HG02840 (cell line): ENCODE results near the gene CNR2.
A peak's percentile ranks its signal among the peaks of the same experiment; 100 is the strongest.
"Not testable (repeated sequence)": the region's sequence is repeated elsewhere in the genome, so short reads cannot be mapped to it uniquely, and the experiment has no call there.

Experiments used
- ATAC-seq: cut with Tn5 transposase; IDR thresholded peaks from one replicate; pipeline ENCODE4 v1.9.1; 2021; ENCODE audit warnings: mild to moderate bottlenecking, moderate library complexity, moderate number of reproducible peaks; ENCODE audit not compliant: unreplicated experiment, low FRiP score

CNR2 gene

GRCh38 chr1:23895082-23895481 is 18.1 kb downstream of the CNR2 start:
- no peak for ATAC-seq

- ATAC-seq: peak; percentile 59
Measured at GRCh38 chr1:23889074-23889473, 24.1 kb downstream of the CNR2 start.

GRCh38 chr1:23885222-23885621 is 27.9 kb downstream of the CNR2 start:
- no peak for ATAC-seq

- no peak for ATAC-seq
Measured at GRCh38 chr1:23882746-23883145, 30.4 kb downstream of the CNR2 start.

- ATAC-seq: no peak
Measured at GRCh38 chr1:23879809-23880208, 33.4 kb downstream of the CNR2 start.

GRCh38 chr1:23878668-23879067 is 34.5 kb downstream of the CNR2 start:
- no peak for ATAC-seq

GRCh38 chr1:23875382-23875781 is 37.8 kb downstream of the CNR2 start:
- ATAC-seq: no peak

- no peak for ATAC-seq
Measured at GRCh38 chr1:23872421-23872820, 40.7 kb downstream of the CNR2 start.

- no peak for ATAC-seq
Measured at GRCh38 chr1:23869051-23869450, 44.1 kb downstream of the CNR2 start.

GRCh38 chr1:23868557-23869016 is 44.6 kb downstream of the CNR2 start:
- no peak for ATAC-seq

- ATAC-seq: peak; percentile 86
Measured at GRCh38 chr1:23867895-23868556, 45.1 kb downstream of the CNR2 start, which contains the start of gene FUCA1. FUCA1 (minus strand) TSS chr1:23868290; CDS start chr1:23868286, 4 bp downstream.

- ATAC-seq: no peak
Measured at GRCh38 chr1:23867542-23867894, 45.6 kb downstream of the CNR2 start.

GRCh38 chr1:23865543-23865930 is 47.6 kb downstream of the CNR2 start:
- no peak for ATAC-seq

- ATAC-seq: no peak
Measured at GRCh38 chr1:23864801-23865542, 48.2 kb downstream of the CNR2 start.

- ATAC-seq: no peak
Measured at GRCh38 chr1:23862640-23863039, 50.5 kb downstream of the CNR2 start.

GRCh38 chr1:23854568-23854967 is 58.6 kb downstream of the CNR2 start:
- ATAC-seq: no peak

- ATAC-seq: not testable (repeated sequence)
Measured at GRCh38 chr1:23853124-23853523, 60.0 kb downstream of the CNR2 start.

- not testable (repeated sequence) for ATAC-seq
Measured at GRCh38 chr1:23851406-23851805, 61.8 kb downstream of the CNR2 start.

- ATAC-seq: no peak
Measured at GRCh38 chr1:23848673-23849616, 64.2 kb downstream of the CNR2 start.

GRCh38 chr1:23847482-23848095 is 65.6 kb downstream of the CNR2 start:
- ATAC-seq: not testable (repeated sequence)
